ENCODE data around the gene UBE2J2. TPM values are rescaled to one million over a fixed set of nuclear protein-coding genes. Genes with fewer than 3 reads are reported as not detected.
A peak's percentile ranks its signal among the peaks of the same experiment; 100 is the strongest.

UBE2J2 gene
- total and polyA plus RNA-seq, 2 of the 13 experiments (the other 11 are each of a cell fraction or from before 2014, with no cell fraction given): 25.4 to 29.4 TPM

- TF ChIP-seq ZNF142 (CRISPR knock-in tag; IDR thresholded peaks at IDR 0.05) (no peak), ZNF615 (CRISPR knock-in tag; IDR thresholded peaks at IDR 0.05; ENCODE audit: borderline replicate concordance) (no peak), ZNF564 (CRISPR knock-in tag; IDR thresholded peaks at IDR 0.05) (no peak), ARNTL (CRISPR knock-in tag; IDR thresholded peaks at IDR 0.05) (peak; percentile 91), NR2C2 (CRISPR knock-in tag; IDR thresholded peaks at IDR 0.05; ENCODE audit: borderline replicate concordance) (peak; percentile 87), ZNF556 (CRISPR knock-in tag; IDR thresholded peaks at IDR 0.05; ENCODE audit: borderline replicate concordance) (no peak), SCMH1 (CRISPR knock-in tag; IDR thresholded peaks at IDR 0.05; ENCODE audit: borderline replicate concordance) (no peak), ZBTB10 (CRISPR knock-in tag; IDR thresholded peaks at IDR 0.05; ENCODE audit: borderline replicate concordance) (peak; percentile 78; the same call in 1 of the 2 replicates), HCFC1 (IDR thresholded peaks at IDR 0.05; ENCODE audit: low read depth, low read length) (no peak), MXD1 (CRISPR knock-in tag; IDR thresholded peaks at IDR 0.05) (peak; percentile 87), HNRNPUL1 (IDR thresholded peaks at IDR 0.05; ENCODE audit: low read depth, low read length) (no peak), ZNF704 (CRISPR knock-in tag; IDR thresholded peaks at IDR 0.05; ENCODE audit: borderline replicate concordance) (peak; percentile 65; the same call in 1 of the 2 replicates), ZFX (CRISPR knock-in tag; IDR thresholded peaks at IDR 0.05; ENCODE audit: low read depth) (peak; percentile 83), ESRRA (CRISPR knock-in tag; IDR thresholded peaks at IDR 0.05; ENCODE audit: low read depth) (peak; percentile 62), LRRFIP1 (CRISPR knock-in tag; conservative IDR thresholded peaks at IDR 0.05) (no peak)
Observed at GRCh38 chr1:1237874-1238701, 35.6 kb downstream of the UBE2J2 start (continued).

All from HepG2 (cell line).